HG03378 (cell line): ENCODE data around the gene RTN4IP1.
"Not testable (repeated sequence)": the region's sequence is repeated elsewhere in the genome, so short reads cannot be mapped to it uniquely, and the experiment has no call there.

Experiments used
- ATAC-seq: cut with Tn5 transposase; IDR thresholded peaks from one replicate; pipeline ENCODE4 v1.9.1; 2021; ENCODE audit warnings: mild to moderate bottlenecking, moderate library complexity; ENCODE audit not compliant: unreplicated experiment

RTN4IP1 gene

GRCh38 chr6:106628658-106629102, 618 bp downstream of the RTN4IP1 start:
- ATAC-seq = peak; percentile 9

GRCh38 chr6:106627760-106628159, 1.5 kb downstream of the RTN4IP1 start:
- not testable (repeated sequence) for ATAC-seq

GRCh38 chr6:106626485-106626884, 2.8 kb downstream of the RTN4IP1 start:
- ATAC-seq = peak; percentile 35

GRCh38 chr6:106623039-106623438, 6.3 kb downstream of the RTN4IP1 start:
- ATAC-seq = no peak

- no peak for ATAC-seq
These were observed 6.9 kb downstream of the RTN4IP1 start for GRCh38 chr6:106622412-106622811.

GRCh38 chr6:106620931-106621672, 8.2 kb downstream of the RTN4IP1 start:
- ATAC-seq = no peak

- no peak for ATAC-seq
These were observed 10.1 kb downstream of the RTN4IP1 start for GRCh38 chr6:106619223-106619622.

GRCh38 chr6:106618324-106618723, 11.0 kb downstream of the RTN4IP1 start:
- ATAC-seq = no peak

- no peak for ATAC-seq
These were observed 11.4 kb downstream of the RTN4IP1 start for GRCh38 chr6:106617857-106618256.

GRCh38 chr6:106617302-106617701, 12.0 kb downstream of the RTN4IP1 start:
- ATAC-seq = peak; percentile 88

- ATAC-seq = no peak
These were observed 14.6 kb downstream of the RTN4IP1 start for GRCh38 chr6:106614592-106615257.

GRCh38 chr6:106614166-106614565, 15.1 kb downstream of the RTN4IP1 start:
- ATAC-seq = no peak

- ATAC-seq = no peak
These were observed 15.7 kb downstream of the RTN4IP1 start for GRCh38 chr6:106613590-106613989.

- no peak for ATAC-seq
These were observed 16.5 kb downstream of the RTN4IP1 start for GRCh38 chr6:106612671-106613416.

- ATAC-seq = no peak
These were observed 18.3 kb downstream of the RTN4IP1 start for GRCh38 chr6:106611030-106611429.

- ATAC-seq = no peak
These were observed 19.6 kb downstream of the RTN4IP1 start for GRCh38 chr6:106609699-106610098.

- ATAC-seq = peak; percentile 82
These were observed 21.1 kb downstream of the RTN4IP1 start for GRCh38 chr6:106608080-106608668.

GRCh38 chr6:106600329-106600728, 29.0 kb downstream of the RTN4IP1 start:
- no peak for ATAC-seq

- ATAC-seq = no peak
These were observed 29.9 kb downstream of the RTN4IP1 start for GRCh38 chr6:106599440-106599839.

GRCh38 chr6:106591111-106591825, 38.0 kb downstream of the RTN4IP1 start:
- ATAC-seq = no peak

- not testable (repeated sequence) for ATAC-seq
These were observed 40.4 kb downstream of the RTN4IP1 start for GRCh38 chr6:106588937-106589336.
